B cell (primary cell): ENCODE results near the gene MED9. TPM values are rescaled to one million over a fixed set of nuclear protein-coding genes. Genes with fewer than 3 reads are reported as not detected.

Source experiments
- ATAC-seq: fragments of 200-7000 bp; cut with Tn5 transposase; one replicate; pipeline ENCODE4 v1.10.0; 2021; ENCODE audit warnings: low read depth, mild to moderate bottlenecking, moderate number of reproducible peaks, moderate library complexity
- CTCF ChIA-PET: fragments of 350-600 bp; sonication (Branson Sonifier 250); formaldehyde crosslinking; loops from one replicate; lab custom pipeline; 2021; ENCODE audit warnings: antibody characterized with exemption, inconsistent platforms; lab: Charles Lee
- POLR2A ChIA-PET: fragments of 350-600 bp; sonication (Branson Sonifier 250); formaldehyde crosslinking; loops from one replicate; lab custom pipeline; 2021; ENCODE audit warnings: antibody characterized with exemption; lab: Charles Lee
- DNase-seq: peaks from one replicate; pipeline ENCODE4 v3.0.0; 2013
- H2AFZ ChIP-seq: 2 replicates; pipeline ENCODE4 v1.6.1; 2012; ENCODE audit warnings: mild to moderate bottlenecking, low read depth, low read length; ENCODE audit not compliant: insufficient read depth, poor library complexity, severe bottlenecking
- H3K27ac ChIP-seq, 2 donors: 1 replicate in 1 of 2; 2 replicates in 1 of 2; pipeline ENCODE4 v1.5.1; 2012 to 2013; ENCODE audit warnings: low read length in 2 of 2, mild to moderate bottlenecking in 2 of 2, moderate library complexity in 1 of 2
- H3K27me3 ChIP-seq, 4 experiments: fragments of 200-600 bp in 1 of 4; sonication (generic) in 1 of 4; replicated peaks in 1 of 4; 1 replicate in 2 of 4; 2 replicates in 2 of 4; pipeline versions ENCODE4 v1.6.1 to v1.7.0; 2013 to 2016; ENCODE audit warnings: low read length in 3 of 4, mild to moderate bottlenecking in 2 of 4, mixed read lengths in 1 of 4, moderate library complexity in 1 of 4; ENCODE audit not compliant: insufficient read depth in 4 of 4, control insufficient read depth in 3 of 4; ENCODE audit errors: control extremely low read depth in 1 of 4
- H3K36me3 ChIP-seq, 2 experiments: replicated peaks in 1 of 2; 1 replicate in 1 of 2; 2 replicates in 1 of 2; pipeline versions ENCODE4 v1.6.1 to v1.7.1; 2013; ENCODE audit warnings: low read length in 1 of 2; ENCODE audit not compliant: insufficient read depth in 2 of 2, control insufficient read depth in 1 of 2; ENCODE audit errors: control extremely low read depth in 1 of 2, extremely low read depth in 1 of 2
- H3K4me1 ChIP-seq, 2 donors: fragments of 200-600 bp in 1 of 2; sonication (generic) in 1 of 2; 1 replicate in 1 of 2; 2 replicates in 1 of 2; pipeline versions ENCODE4 v1.5.1 to v1.6.1; 2013 to 2017; ENCODE audit warnings: low read length in 2 of 2; ENCODE audit not compliant: control insufficient read depth in 2 of 2, insufficient read depth in 2 of 2
- H3K4me2 ChIP-seq: replicated peaks from 2 replicates; pipeline ENCODE3; 2012; ENCODE audit warnings: mild to moderate bottlenecking, low read depth, low read length; ENCODE audit not compliant: poor library complexity, severe bottlenecking
- H3K4me3 ChIP-seq, 5 experiments: fragments of 200-600 bp in 1 of 5; sonication (generic) in 1 of 5; 1 replicate in 3 of 5; 2 replicates in 2 of 5; pipeline versions ENCODE4 v1.5.1 to v1.7.0; 2011 to 2016; ENCODE audit warnings: low read length in 4 of 5, mild to moderate bottlenecking in 4 of 5, low read depth in 2 of 5, control low read depth in 1 of 5, moderate library complexity in 1 of 5; ENCODE audit not compliant: insufficient read depth in 1 of 5; ENCODE audit errors: control extremely low read depth in 1 of 5, extremely low read depth in 1 of 5
- H3K79me2 ChIP-seq: fragments of 200-600 bp; sonication (generic); one replicate; pipeline ENCODE4 v1.6.0; 2016; ENCODE audit warnings: low read length; ENCODE audit not compliant: control insufficient read depth, insufficient read depth
- H3K9ac ChIP-seq: fragments of 200-600 bp; sonication (generic); 2 replicates; pipeline ENCODE4 v1.6.1; 2017; ENCODE audit warnings: mild to moderate bottlenecking, low read length, moderate library complexity
- H3K9me3 ChIP-seq, 3 donors: one replicate each; pipeline versions ENCODE4 v1.6.1 to v1.7.1; 2013; ENCODE audit warnings: low read length in 2 of 3; ENCODE audit not compliant: control insufficient read depth in 2 of 3, insufficient read depth in 1 of 3; ENCODE audit errors: control extremely low read depth in 1 of 3
- H4K20me1 ChIP-seq: 2 replicates; pipeline ENCODE4 v1.6.0; 2012; ENCODE audit warnings: mild to moderate bottlenecking, low read length; ENCODE audit not compliant: insufficient read depth, control insufficient read depth, poor library complexity, severe bottlenecking
- H3K27ac Mint-ChIP-seq: one replicate; pipeline ENCODE4 v1.8.0; 2021; ENCODE audit warnings: mixed read lengths
- H3K27me3 Mint-ChIP-seq: one replicate; pipeline ENCODE4 v1.8.0; 2021; ENCODE audit warnings: mixed read lengths
- H3K4me1 Mint-ChIP-seq: one replicate; pipeline ENCODE4 v1.8.0; 2021; ENCODE audit warnings: mixed read lengths
- H3K4me3 Mint-ChIP-seq: one replicate; pipeline ENCODE4 v1.8.0; 2021; ENCODE audit warnings: mixed read lengths
- H3K9me3 Mint-ChIP-seq: one replicate; pipeline ENCODE4 v1.8.0; 2022; ENCODE audit warnings: mixed read lengths; ENCODE audit not compliant: insufficient read depth
- CTCF ChIP-seq: fragments of 200-600 bp; IDR thresholded peaks from one replicate; pipeline ENCODE4 v1.8.0; 2022; ENCODE audit warnings: antibody characterized with exemption, mild to moderate bottlenecking
- EZH2 ChIP-seq: IDR thresholded peaks from 2 replicates; pipeline ENCODE4 v1.6.1; 2012; ENCODE audit warnings: borderline replicate concordance, low read depth, mild to moderate bottlenecking, moderate library complexity, low read length; ENCODE audit not compliant: insufficient read depth, poor library complexity, severe bottlenecking
- WGBS: methylation state at CpG from one replicate; pipeline ENCODE4 v1.1.5; 2013; ENCODE audit warnings: missing lambda C conversion rate; ENCODE audit not compliant: insufficient coverage; 5-methylcytosine and 5-hydroxymethylcytosine counted together
- intact Hi-C: fragments of 100-400 bp; cut with micrococcal nuclease; formaldehyde crosslinking; loops from one replicate; pipeline ENCODE4 v1.10.0; 2022
- polyA plus RNA-seq: library from polyadenylated mRNA; depleted of rRNA; stranded (reverse); fragments of >200 nt; gene quantifications from 2 replicates; pipeline ENCODE4 v1.2.3, GENCODE V29; 2012
- total RNA-seq, 2 donors: library from RNA; stranded (reverse); fragments of 120-200 nt in 1 of 2; gene quantifications; 1 replicate in 1 of 2; 2 replicates in 1 of 2; pipeline versions ENCODE4 v1.2.3 to v1.2.4, GENCODE V29; 2013 to 2022

Gene MED9
- total and polyA plus RNA-seq, 2 donors (not counting 1 experiment from before 2014, with no cell fraction given) = 11.6 to 18.9 TPM

GRCh38 chr17:17497845-17498520, 21.2 kb downstream of the MED9 start:
- WGBS = 93% methylated on average over 9 of the region's 10 CpGs
- TF ChIP-seq EZH2 (no peak), CTCF (no peak)

More at GRCh38 chr17:17497845-17498520, 21.2 kb downstream of the MED9 start:
- Mint-ChIP-seq H3K4me3 (no peak overlapping the region), H3K27me3 (peaks cover 11% of the 10 kb centered on the region), H3K27ac (no peak overlapping the region), H3K4me1 (peaks cover 20% of the 10 kb centered on the region), H3K9me3 (no peaks in the 10 kb centered on the region)
- intact Hi-C loops = loop anchor here (2.0 to 5.0 kb wide), 3 partner anchors 71 to 539 kb away; partner anchors contain the start of genes ATPAF2 and GID4
- DNase-seq = no peak
- ChIA-PET CTCF (interaction anchor here (0.9 to 4.1 kb wide), 8 partner anchors 31 to 422 kb away, joined by 3 to 121 read pairs (median 14); partner anchors contain the start of gene PEMT), POLR2A (no interaction called here)
- H3K9me3 ChIP-seq = peaks cover 0 to 5% (median 0%) of the 10 kb centered on the region in 3 donors
- H3K27ac ChIP-seq = no peak overlapping the region
- no peak overlapping the region for H2AFZ ChIP-seq
- peaks cover 24% of the 10 kb centered on the region in 2 donors for H3K4me1 ChIP-seq
- no peak for ATAC-seq
- H3K27me3 ChIP-seq = peaks cover 0 to 29% (median 6%) of the 10 kb centered on the region in 4 experiments
- H3K79me2 ChIP-seq = no peaks in the 10 kb centered on the region
- H3K36me3 ChIP-seq = peaks cover 0 to 2% of the 10 kb centered on the region in 2 experiments
- H3K4me2 ChIP-seq = no peak overlapping the region
- H3K4me3 ChIP-seq = no peak overlapping the region
- H3K9ac ChIP-seq = no peak overlapping the region
- no peaks in the 10 kb centered on the region for H4K20me1 ChIP-seq
